ENCODE measurements around the gene NSL1.

NSL1 gene

DNA sequence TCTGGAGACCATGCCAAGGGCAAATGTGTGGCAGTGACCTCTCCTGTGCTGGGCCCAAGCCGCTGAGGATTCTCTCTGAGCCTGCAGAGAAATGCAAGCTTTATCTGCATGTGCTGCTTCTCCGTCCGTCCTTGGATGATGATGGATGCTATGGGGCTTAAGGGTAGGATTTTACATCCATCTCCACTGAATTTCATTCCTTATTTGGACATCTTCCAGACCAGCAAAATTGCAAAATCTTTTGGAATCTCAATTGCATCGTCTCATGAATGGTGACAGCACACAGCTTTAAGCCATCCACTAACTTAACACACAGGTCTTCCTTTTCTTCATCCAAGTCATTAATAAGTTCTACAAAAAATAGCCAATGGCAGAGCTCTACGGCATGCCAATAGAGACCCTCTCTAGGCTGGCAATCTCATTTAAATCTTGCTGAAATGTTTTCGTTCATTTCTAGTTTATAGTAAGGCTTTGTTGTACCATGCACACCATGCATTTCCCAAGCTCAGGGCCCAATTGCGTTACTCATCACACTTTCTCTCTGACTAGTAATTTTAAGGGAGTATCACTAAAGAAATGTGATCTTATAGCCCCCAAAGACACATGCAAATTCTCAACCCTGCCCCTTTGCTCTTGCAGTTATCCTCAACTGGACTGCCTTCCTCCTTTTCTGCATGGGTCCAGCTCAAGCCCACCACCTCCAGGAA is 103.1 kb downstream of the NSL1 start:
- H3K9ac ChIP-seq (ENCODE audit: low read depth in 1 of 2, low read length in 2 of 2), result no peak overlapping the region
- peaks cover 38 to 49% of the 10 kb centered on the region in 2 donors for H3K27me3 ChIP-seq (ENCODE audit: control insufficient read depth in 2 of 2, insufficient read depth in 2 of 2, low read length in 2 of 2)
- no peaks in the 10 kb centered on the region for H3K36me3 ChIP-seq (ENCODE audit: control insufficient read depth in 2 of 2, insufficient read depth in 2 of 2, low read length in 2 of 2)
- no peak overlapping the region for H3K4me3 ChIP-seq (ENCODE audit: low read length in 2 of 2)
- no peaks in the 10 kb centered on the region for H3K4me1 ChIP-seq (ENCODE audit: control insufficient read depth in 2 of 2, insufficient read depth in 2 of 2, low read length in 2 of 2)
- H3K9me3 ChIP-seq (ENCODE audit: control insufficient read depth in 2 of 2, low read length in 2 of 2), result no peaks in the 10 kb centered on the region
- no peak overlapping the region for H3K27ac ChIP-seq (ENCODE audit: low read depth in 2 of 2, low read length in 2 of 2)

DNA sequence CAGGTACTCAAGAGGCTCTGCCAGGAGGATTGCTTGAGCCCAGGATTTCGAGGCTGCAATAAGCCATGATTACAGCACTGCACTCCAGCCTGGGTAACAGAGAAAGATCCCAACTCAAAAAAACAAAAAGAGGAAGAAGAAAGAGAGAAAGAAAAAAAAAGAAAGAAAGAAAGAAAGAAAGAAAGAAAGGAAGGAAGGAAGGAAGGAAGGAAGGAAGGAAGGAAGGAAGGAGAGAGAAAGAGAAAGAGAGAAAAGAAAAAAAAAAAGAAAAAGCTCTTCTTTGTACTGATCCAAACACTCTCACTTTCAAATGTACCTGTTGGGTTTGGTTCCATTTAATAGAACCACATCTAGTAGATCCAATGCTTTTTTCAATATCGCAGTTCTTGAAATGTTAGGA is 103.8 kb downstream of the NSL1 start:
- peaks cover 36 to 44% of the 10 kb centered on the region in 2 donors for H3K27me3 ChIP-seq (ENCODE audit: control insufficient read depth in 2 of 2, insufficient read depth in 2 of 2, low read length in 2 of 2)
- no peak overlapping the region for H3K9ac ChIP-seq (ENCODE audit: low read depth in 1 of 2, low read length in 2 of 2)
- H3K4me3 ChIP-seq (ENCODE audit: low read length in 2 of 2), result no peak overlapping the region
- no peaks in the 10 kb centered on the region for H3K4me1 ChIP-seq (ENCODE audit: control insufficient read depth in 2 of 2, insufficient read depth in 2 of 2, low read length in 2 of 2)
- H3K27ac ChIP-seq (ENCODE audit: low read depth in 2 of 2, low read length in 2 of 2), result no peak overlapping the region
- no peaks in the 10 kb centered on the region for H3K9me3 ChIP-seq (ENCODE audit: control insufficient read depth in 2 of 2, low read length in 2 of 2)
- no peaks in the 10 kb centered on the region for H3K36me3 ChIP-seq (ENCODE audit: control insufficient read depth in 2 of 2, insufficient read depth in 2 of 2, low read length in 2 of 2)

DNA sequence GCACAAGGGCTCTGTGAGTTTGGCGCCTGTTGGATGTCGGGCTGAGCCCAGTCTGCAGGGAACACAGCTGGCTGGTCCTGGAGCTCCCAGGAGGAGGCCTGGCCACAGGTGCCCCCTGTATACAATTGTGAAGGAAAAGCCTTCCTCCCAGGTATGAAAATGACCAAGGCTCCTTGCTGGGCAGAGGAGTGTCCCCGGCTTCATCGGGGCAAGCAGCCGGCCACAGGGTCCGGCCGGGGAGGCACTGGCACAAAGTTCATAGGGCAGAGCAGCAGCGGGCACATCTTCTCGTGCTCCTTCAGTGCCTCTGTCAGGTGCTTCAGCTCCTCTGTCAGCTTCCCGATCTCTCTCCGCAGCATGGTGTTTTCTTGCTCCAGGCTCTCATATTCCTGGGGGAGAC is 105.0 kb downstream of the NSL1 start:
- Histone ChIP-seq H3K4me3 (ENCODE audit: low read length in 2 of 2) (no peak overlapping the region), H3K27me3 (ENCODE audit: control insufficient read depth in 2 of 2, insufficient read depth in 2 of 2, low read length in 2 of 2) (peaks cover 32 to 38% of the 10 kb centered on the region in 2 donors), H3K9me3 (ENCODE audit: control insufficient read depth in 2 of 2, low read length in 2 of 2) (no peaks in the 10 kb centered on the region), H3K27ac (ENCODE audit: low read depth in 2 of 2, low read length in 2 of 2) (no peak overlapping the region), H3K36me3 (ENCODE audit: control insufficient read depth in 2 of 2, insufficient read depth in 2 of 2, low read length in 2 of 2) (no peaks in the 10 kb centered on the region), H3K4me1 (ENCODE audit: control insufficient read depth in 2 of 2, insufficient read depth in 2 of 2, low read length in 2 of 2) (no peaks in the 10 kb centered on the region), H3K9ac (ENCODE audit: low read depth in 1 of 2, low read length in 2 of 2) (no peak overlapping the region)

DNA sequence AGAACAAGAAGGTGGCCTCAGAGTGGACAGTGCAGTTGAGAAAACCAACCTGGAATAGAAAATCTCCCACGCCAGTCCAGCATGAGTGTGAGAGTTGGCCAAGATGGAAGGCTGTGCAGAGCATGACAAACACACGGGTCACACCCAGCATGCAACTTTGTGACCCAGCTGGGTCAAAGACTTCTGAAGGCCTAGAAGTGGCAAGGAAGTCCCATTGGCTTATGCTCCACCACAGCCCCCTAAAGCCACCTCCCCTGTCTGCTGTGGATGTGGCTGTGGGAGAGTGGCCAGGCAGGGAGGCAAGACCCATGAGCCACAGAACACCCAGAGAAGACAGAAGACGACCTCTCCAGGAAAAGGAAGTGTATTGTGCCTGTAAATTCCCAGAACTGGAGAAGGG is 105.5 kb downstream of the NSL1 start:
- Histone ChIP-seq H3K4me3 (ENCODE audit: low read length in 2 of 2) (no peak overlapping the region), H3K36me3 (ENCODE audit: control insufficient read depth in 2 of 2, insufficient read depth in 2 of 2, low read length in 2 of 2) (no peaks in the 10 kb centered on the region), H3K4me1 (ENCODE audit: control insufficient read depth in 2 of 2, insufficient read depth in 2 of 2, low read length in 2 of 2) (no peaks in the 10 kb centered on the region), H3K9me3 (ENCODE audit: control insufficient read depth in 2 of 2, low read length in 2 of 2) (no peaks in the 10 kb centered on the region), H3K9ac (ENCODE audit: low read depth in 1 of 2, low read length in 2 of 2) (no peak overlapping the region), H3K27ac (ENCODE audit: low read depth in 2 of 2, low read length in 2 of 2) (no peak overlapping the region), H3K27me3 (ENCODE audit: control insufficient read depth in 2 of 2, insufficient read depth in 2 of 2, low read length in 2 of 2) (peaks cover 28 to 33% of the 10 kb centered on the region in 2 donors)

DNA sequence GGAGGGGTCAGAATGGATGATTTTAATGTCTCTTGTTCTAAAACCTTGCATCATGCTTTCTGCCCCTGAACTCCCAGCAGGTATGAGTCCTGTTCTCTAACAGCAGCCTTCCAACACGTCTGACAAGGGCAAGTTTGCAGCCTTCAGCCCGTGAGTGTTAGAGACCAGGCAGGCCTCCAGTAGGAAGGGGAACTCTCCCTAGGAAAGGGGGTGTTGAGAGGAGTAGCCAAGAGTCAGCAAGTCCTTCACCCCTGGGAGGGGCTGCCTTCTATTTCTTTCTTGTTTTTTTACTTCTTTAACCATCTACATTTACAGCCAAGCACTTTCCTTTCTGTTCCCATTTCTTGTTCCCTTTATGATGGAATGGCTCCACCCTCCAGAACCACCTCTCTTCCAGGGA is 106.1 kb downstream of the NSL1 start:
- Histone ChIP-seq H3K36me3 (ENCODE audit: control insufficient read depth in 2 of 2, insufficient read depth in 2 of 2, low read length in 2 of 2) (no peaks in the 10 kb centered on the region), H3K27ac (ENCODE audit: low read depth in 2 of 2, low read length in 2 of 2) (no peak overlapping the region), H3K9me3 (ENCODE audit: control insufficient read depth in 2 of 2, low read length in 2 of 2) (no peaks in the 10 kb centered on the region), H3K4me3 (ENCODE audit: low read length in 2 of 2) (no peak overlapping the region), H3K9ac (ENCODE audit: low read depth in 1 of 2, low read length in 2 of 2) (no peak overlapping the region), H3K27me3 (ENCODE audit: control insufficient read depth in 2 of 2, insufficient read depth in 2 of 2, low read length in 2 of 2) (peaks cover 27% of the 10 kb centered on the region in 2 donors), H3K4me1 (ENCODE audit: control insufficient read depth in 2 of 2, insufficient read depth in 2 of 2, low read length in 2 of 2) (no peaks in the 10 kb centered on the region)

DNA sequence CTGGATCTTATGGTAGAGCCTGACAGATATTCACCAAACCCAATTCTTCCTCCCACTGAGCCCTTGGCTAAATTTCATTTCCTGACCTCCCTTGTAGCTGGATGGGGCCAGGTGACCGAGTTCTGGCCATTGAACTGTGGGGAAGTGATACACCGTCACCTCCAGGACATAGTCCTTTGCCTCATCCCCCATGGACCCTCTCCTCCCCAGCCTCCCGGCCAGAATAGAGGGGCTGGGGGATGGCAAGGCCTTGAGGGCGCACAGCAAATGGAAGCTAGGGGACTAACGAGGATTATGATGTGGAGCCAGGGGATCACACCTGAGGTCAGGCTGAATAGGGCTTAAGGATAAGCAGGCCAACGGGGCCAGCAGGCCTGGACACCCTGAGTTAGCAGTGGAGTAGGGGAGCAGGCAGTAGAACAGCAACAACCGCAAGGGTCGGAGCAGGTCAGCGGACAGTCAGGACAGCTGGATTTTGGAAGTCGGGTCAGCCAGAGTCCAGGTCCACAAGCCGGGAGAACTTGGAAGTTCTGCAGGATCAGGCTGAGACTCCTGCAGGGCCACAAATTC is 107.0 kb downstream of the NSL1 start:
- Histone ChIP-seq H3K9me3 (ENCODE audit: control insufficient read depth in 2 of 2, low read length in 2 of 2) (no peaks in the 10 kb centered on the region), H3K4me1 (ENCODE audit: control insufficient read depth in 2 of 2, insufficient read depth in 2 of 2, low read length in 2 of 2) (no peaks in the 10 kb centered on the region), H3K36me3 (ENCODE audit: control insufficient read depth in 2 of 2, insufficient read depth in 2 of 2, low read length in 2 of 2) (no peaks in the 10 kb centered on the region), H3K27ac (ENCODE audit: low read depth in 2 of 2, low read length in 2 of 2) (no peak overlapping the region), H3K4me3 (ENCODE audit: low read length in 2 of 2) (no peak overlapping the region), H3K27me3 (ENCODE audit: control insufficient read depth in 2 of 2, insufficient read depth in 2 of 2, low read length in 2 of 2) (peaks cover 20 to 21% of the 10 kb centered on the region in 2 donors), H3K9ac (ENCODE audit: low read depth in 1 of 2, low read length in 2 of 2) (no peak overlapping the region)

DNA sequence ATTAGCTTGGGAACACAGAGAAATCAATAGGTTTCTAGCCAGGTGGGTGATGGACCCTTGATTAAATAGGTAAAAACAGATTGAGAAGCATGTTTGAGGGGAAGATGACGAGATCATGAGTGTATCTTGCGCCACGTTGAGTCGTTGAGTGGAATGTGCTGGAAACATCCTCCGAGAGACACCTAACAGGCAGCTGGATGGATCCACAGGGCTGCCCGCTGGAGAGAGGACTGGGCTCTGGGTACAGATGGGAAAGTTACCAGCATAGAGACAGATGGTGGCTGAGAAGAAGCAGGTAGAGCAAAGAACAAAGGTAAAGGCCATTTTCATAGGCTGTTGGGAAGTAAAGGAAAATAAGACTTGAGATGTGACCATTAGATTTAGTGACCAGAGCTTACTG is 107.5 kb downstream of the NSL1 start:
- Histone ChIP-seq H3K4me3 (ENCODE audit: low read length in 2 of 2) (no peak overlapping the region), H3K4me1 (ENCODE audit: control insufficient read depth in 2 of 2, insufficient read depth in 2 of 2, low read length in 2 of 2) (no peaks in the 10 kb centered on the region), H3K9me3 (ENCODE audit: control insufficient read depth in 2 of 2, low read length in 2 of 2) (no peaks in the 10 kb centered on the region), H3K9ac (ENCODE audit: low read depth in 1 of 2, low read length in 2 of 2) (no peak overlapping the region), H3K27me3 (ENCODE audit: control insufficient read depth in 2 of 2, insufficient read depth in 2 of 2, low read length in 2 of 2) (peaks cover 16 to 17% of the 10 kb centered on the region in 2 donors), H3K27ac (ENCODE audit: low read depth in 2 of 2, low read length in 2 of 2) (no peak overlapping the region), H3K36me3 (ENCODE audit: control insufficient read depth in 2 of 2, insufficient read depth in 2 of 2, low read length in 2 of 2) (no peaks in the 10 kb centered on the region)

DNA sequence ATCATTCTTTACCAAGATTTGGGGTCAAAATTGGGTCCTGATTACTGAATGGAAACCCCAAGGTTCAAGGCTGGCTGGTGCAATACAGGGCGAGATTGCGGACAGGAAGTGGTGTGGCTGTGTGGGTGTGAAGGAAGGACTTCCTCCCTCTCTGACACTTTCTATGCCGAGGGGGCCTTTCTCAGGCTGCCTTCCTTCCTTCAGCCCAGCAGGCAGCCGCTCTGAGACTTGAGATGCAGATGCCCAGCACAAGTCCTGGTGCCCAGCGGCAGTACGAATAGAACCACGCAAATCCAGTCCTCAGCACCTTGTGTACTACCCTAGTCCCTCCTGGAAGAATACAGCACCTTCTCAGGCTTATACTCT is 108.2 kb downstream of the NSL1 start:
- no peak overlapping the region for H3K27ac ChIP-seq (ENCODE audit: low read depth in 2 of 2, low read length in 2 of 2)
- H3K36me3 ChIP-seq (ENCODE audit: control insufficient read depth in 2 of 2, insufficient read depth in 2 of 2, low read length in 2 of 2), result no peaks in the 10 kb centered on the region
- H3K9me3 ChIP-seq (ENCODE audit: control insufficient read depth in 2 of 2, low read length in 2 of 2), result no peaks in the 10 kb centered on the region
- H3K9ac ChIP-seq (ENCODE audit: low read depth in 1 of 2, low read length in 2 of 2), result no peak overlapping the region
- no peak overlapping the region for H3K4me3 ChIP-seq (ENCODE audit: low read length in 2 of 2)
- H3K4me1 ChIP-seq (ENCODE audit: control insufficient read depth in 2 of 2, insufficient read depth in 2 of 2, low read length in 2 of 2), result no peaks in the 10 kb centered on the region
- H3K27me3 ChIP-seq (ENCODE audit: control insufficient read depth in 2 of 2, insufficient read depth in 2 of 2, low read length in 2 of 2), result peaks cover 14 to 17% of the 10 kb centered on the region in 2 donors

DNA sequence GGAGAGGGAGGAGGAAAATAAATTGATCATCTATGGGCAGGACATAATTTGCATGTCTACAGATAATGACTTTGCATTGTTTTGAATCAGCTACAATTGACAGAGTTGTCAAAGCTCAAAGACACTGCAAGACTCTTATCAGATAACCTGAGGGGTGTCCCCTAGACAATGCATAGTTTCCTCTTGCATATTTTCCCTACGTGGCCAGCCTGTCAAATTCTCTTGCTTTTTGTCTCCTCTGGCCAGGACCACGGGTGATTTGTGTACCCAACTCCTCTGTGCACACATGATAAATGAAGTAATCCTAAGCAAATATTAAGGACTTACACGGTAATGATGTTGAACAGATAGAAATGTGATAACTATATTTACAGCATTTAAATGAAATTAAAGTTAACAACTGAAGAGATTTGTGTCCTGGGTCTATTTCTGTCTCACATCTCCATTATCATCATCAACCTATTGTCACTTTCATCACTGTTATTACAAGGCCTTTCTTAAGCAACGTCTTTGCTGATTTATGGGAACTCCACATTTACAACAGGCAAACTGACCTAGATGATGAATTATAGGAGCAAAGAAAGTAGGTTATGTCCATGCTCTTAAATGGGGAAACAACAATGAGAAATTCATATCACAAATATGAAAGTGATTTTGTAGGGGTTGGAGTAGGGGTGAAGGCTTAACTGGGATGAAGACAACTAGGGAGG is 110.7 kb downstream of the NSL1 start:
- Histone ChIP-seq H3K27me3 (ENCODE audit: control insufficient read depth in 2 of 2, insufficient read depth in 2 of 2, low read length in 2 of 2) (peaks cover 9 to 15% of the 10 kb centered on the region in 2 donors), H3K9ac (ENCODE audit: low read depth in 1 of 2, low read length in 2 of 2) (no peak overlapping the region), H3K4me3 (ENCODE audit: low read length in 2 of 2) (no peak overlapping the region), H3K4me1 (ENCODE audit: control insufficient read depth in 2 of 2, insufficient read depth in 2 of 2, low read length in 2 of 2) (peaks cover 0 to 3% of the 10 kb centered on the region in 2 donors), H3K27ac (ENCODE audit: low read depth in 2 of 2, low read length in 2 of 2) (no peak overlapping the region), H3K9me3 (ENCODE audit: control insufficient read depth in 2 of 2, low read length in 2 of 2) (no peaks in the 10 kb centered on the region), H3K36me3 (ENCODE audit: control insufficient read depth in 2 of 2, insufficient read depth in 2 of 2, low read length in 2 of 2) (no peaks in the 10 kb centered on the region)

Data from mucosa of rectum (tissue), 2 donors.